Activated CD8-positive, alpha-beta memory T cell treated with anti-CD3 and anti-CD28 coated beads, Interleukin-2, amount 10 ng/mL, durations not matched to agents 7 days and 5 days (primary cell): Measurements from ENCODE around the gene TATDN2. TPM values are rescaled to one million over a fixed set of nuclear protein-coding genes. Genes with fewer than 3 reads are reported as not detected.

Source experiments
- ATAC-seq: fragments of 150-1000 bp; cut with Tn5 transposase; one replicate; pipeline ENCODE4 v1.10.0; 2021; ENCODE audit warnings: moderate library complexity
- CTCF ChIA-PET: fragments of 350-600 bp; sonication (Branson Sonifier 250); formaldehyde crosslinking; loops from one replicate; lab custom pipeline; 2021; ENCODE audit warnings: antibody characterized with exemption; lab: Charles Lee
- DNase-seq: peaks from one replicate; pipeline ENCODE4 v3.0.0-alpha.2; 2020
- H3K27ac Mint-ChIP-seq: one replicate; pipeline ENCODE4 v1.8.0; 2021; ENCODE audit warnings: mild to moderate bottlenecking, mixed read lengths
- H3K27me3 Mint-ChIP-seq: one replicate; pipeline ENCODE4 v1.8.0; 2021; ENCODE audit warnings: mixed read lengths
- H3K36me3 Mint-ChIP-seq: one replicate; pipeline ENCODE4 v1.8.0; 2021; ENCODE audit warnings: mild to moderate bottlenecking, mixed read lengths
- H3K4me1 Mint-ChIP-seq: one replicate; pipeline ENCODE4 v1.8.0; 2021; ENCODE audit warnings: mixed read lengths
- H3K4me3 Mint-ChIP-seq: one replicate; pipeline ENCODE4 v1.8.0; 2021; ENCODE audit warnings: mild to moderate bottlenecking, moderate library complexity, mixed read lengths
- H3K9me3 Mint-ChIP-seq: one replicate; pipeline ENCODE4 v1.8.0; 2022; ENCODE audit warnings: low read depth, mixed read lengths
- total RNA-seq, 2 experiments: library from RNA; stranded (reverse); gene quantifications; one replicate each; pipeline ENCODE4 v1.2.3, GENCODE V29; 2021

The TATDN2 gene, protein sequence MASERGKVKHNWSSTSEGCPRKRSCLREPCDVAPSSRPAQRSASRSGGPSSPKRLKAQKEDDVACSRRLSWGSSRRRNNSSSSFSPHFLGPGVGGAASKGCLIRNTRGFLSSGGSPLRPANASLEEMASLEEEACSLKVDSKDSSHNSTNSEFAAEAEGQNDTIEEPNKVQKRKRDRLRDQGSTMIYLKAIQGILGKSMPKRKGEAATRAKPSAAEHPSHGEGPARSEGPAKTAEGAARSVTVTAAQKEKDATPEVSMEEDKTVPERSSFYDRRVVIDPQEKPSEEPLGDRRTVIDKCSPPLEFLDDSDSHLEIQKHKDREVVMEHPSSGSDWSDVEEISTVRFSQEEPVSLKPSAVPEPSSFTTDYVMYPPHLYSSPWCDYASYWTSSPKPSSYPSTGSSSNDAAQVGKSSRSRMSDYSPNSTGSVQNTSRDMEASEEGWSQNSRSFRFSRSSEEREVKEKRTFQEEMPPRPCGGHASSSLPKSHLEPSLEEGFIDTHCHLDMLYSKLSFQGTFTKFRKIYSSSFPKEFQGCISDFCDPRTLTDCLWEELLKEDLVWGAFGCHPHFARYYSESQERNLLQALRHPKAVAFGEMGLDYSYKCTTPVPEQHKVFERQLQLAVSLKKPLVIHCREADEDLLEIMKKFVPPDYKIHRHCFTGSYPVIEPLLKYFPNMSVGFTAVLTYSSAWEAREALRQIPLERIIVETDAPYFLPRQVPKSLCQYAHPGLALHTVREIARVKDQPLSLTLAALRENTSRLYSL
- total RNA-seq, result 10 to 100 TPM; 60.2 to 67.1 TPM

DNA sequence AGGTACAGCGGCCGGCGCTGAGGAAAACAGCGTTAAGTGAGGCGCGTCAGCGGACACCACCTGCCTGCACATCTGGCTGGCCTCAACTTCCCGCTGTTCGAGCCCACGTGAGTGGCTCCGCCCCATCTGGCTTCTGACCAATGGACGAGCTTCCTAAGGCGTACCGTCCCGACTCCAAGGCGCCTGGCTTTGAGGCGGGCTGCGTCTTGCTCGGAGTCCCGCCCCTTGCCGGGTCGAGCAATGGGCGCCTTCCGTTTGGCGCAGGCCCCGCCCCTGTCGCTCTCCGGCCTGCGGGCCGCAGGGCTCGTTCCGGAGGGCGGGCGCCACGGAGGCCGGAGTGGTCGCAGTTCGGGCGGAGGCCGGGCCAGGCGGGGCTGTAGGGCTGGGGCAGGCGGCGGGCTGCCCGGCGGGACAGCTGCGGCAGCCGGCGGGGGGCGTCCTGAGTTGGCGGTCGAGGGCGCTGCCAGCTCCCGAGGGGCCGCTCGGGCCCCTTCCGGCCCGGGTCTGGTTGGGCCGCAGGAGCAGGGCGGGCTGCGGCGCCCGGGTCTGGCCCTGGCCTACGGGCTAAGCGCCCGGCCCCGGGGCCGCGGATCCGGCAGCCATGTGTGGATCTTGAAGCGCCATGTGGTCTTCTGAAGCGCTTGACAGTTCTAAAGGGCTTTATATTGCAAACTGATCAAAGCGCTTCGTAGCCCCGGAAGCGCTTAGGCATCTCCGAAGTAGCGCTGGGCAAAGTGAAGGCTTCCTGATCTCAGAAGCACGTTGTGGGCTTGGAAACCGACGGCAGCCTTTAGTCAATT lies at the start of gene TATDN2:
TSS of gene TATDN2 (plus strand) at position 276 of the 800 bp plus-strand sequence. CDS start 742 bp downstream, outside the sequence.
- peak; percentile 96 for ATAC-seq
- no peaks in the 10 kb centered on the region for H3K27me3 Mint-ChIP-seq
- H3K27ac Mint-ChIP-seq, result peak within 1 kb of the TSS; percentile 96
- H3K4me1 Mint-ChIP-seq, result peaks cover 48% of the 10 kb centered on the region
- H3K9me3 Mint-ChIP-seq, result peaks cover 16% of the 10 kb centered on the region
- CTCF ChIA-PET, result interaction anchor here (0.7 to 2.0 kb wide), 12 partner anchors 10 to 315 kb away, joined by 3 to 12 read pairs (median 4); partner anchors contain the start of genes CRELD1 and SEC13
- DNase-seq, result peak; percentile 98
- peak within 1 kb of the TSS; percentile 98 for H3K4me3 Mint-ChIP-seq
- peaks cover 61% of the 10 kb centered on the region for H3K36me3 Mint-ChIP-seq

DNA sequence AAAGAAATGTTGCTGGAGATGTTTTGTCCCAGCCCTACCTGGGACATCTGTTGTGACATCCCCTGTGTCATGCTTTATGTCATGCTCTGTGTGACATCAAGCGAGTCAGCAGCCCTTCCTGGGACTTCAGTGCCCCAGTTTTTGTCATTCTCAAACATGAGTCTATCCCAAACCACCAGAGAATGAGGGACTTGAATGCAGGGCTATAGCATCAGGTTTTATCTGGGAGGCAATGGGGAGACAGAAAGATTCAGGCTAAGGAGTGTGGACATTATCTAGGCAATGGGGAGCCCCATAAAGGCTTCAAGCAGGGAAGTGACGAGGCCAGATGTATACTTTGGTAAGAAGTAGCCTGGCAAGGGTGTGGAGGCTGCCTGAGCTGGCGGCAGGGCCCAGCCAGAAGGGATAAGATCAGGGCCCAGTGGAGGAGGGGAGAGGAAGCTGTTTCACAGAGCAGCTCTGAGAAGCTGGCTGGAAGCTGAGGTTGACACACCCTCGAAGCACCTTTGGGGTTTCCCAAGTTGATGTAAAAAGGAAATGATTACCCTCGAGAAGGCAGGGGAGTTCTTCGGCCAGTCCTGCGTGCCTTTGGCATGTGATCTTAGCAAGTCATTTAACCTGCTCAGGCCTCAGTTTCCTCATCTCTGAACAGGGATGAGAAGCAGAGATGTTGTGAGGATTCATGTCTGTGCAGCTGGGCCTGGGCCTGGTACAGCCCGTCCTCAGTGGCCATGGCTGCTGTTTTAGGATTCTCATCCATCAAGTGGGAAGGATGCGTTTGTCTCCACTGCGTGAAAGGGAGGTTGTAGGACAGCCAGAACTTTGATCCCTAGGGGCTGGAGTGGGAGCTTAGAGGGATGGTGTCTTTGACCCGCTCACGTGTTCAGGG lies 49.3 kb upstream of the TATDN2 start:
- H3K27ac Mint-ChIP-seq, result peak overlapping the region; percentile 94
- ATAC-seq (peak; percentile 85), DNase-seq (peak; percentile 88)
- H3K4me3 Mint-ChIP-seq, result peak overlapping the region; percentile 20
- no peaks in the 10 kb centered on the region for H3K9me3 Mint-ChIP-seq
- H3K4me1 Mint-ChIP-seq, result peaks cover 78% of the 10 kb centered on the region
- peaks cover 5% of the 10 kb centered on the region for H3K36me3 Mint-ChIP-seq
- H3K27me3 Mint-ChIP-seq, result no peaks in the 10 kb centered on the region
- CTCF ChIA-PET, result interaction anchor here (0.8 to 2.0 kb wide), 7 partner anchors 12 to 55 kb away, joined by 3 to 9 read pairs (median 3); no protein-coding TSS in a partner anchor

DNA sequence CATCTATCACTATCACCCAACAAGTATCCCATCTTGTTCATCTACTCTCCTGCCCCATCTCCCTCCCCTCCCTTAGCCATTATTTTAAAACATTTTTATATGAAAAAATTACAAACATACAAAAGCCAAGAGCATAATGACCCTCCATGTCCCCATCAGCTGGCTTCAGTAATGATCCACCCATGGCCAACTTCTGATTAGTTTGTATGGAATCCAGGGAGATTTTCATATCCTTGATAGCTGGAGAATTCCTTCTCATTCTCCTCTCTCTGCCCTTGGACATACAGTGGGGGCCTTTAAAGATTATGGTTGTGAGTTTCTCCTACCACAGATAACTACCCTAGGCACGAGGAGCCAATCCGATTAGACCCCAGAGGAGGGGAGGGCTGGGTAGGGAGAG lies 43.3 kb upstream of the TATDN2 start:
- no peak overlapping the region for H3K4me3 Mint-ChIP-seq
- H3K36me3 Mint-ChIP-seq, result peaks cover 5% of the 10 kb centered on the region
- DNase-seq (no peak), ATAC-seq (no peak)
- no peaks in the 10 kb centered on the region for H3K27me3 Mint-ChIP-seq
- no peak overlapping the region for H3K27ac Mint-ChIP-seq
- no peaks in the 10 kb centered on the region for H3K9me3 Mint-ChIP-seq
- H3K4me1 Mint-ChIP-seq, result peaks cover 38% of the 10 kb centered on the region
- CTCF ChIA-PET, result interaction anchor here (0.9 to 2.3 kb wide), 4 partner anchors 8 to 57 kb away, joined by 3 to 11 read pairs (median 3); no protein-coding TSS in a partner anchor

DNA sequence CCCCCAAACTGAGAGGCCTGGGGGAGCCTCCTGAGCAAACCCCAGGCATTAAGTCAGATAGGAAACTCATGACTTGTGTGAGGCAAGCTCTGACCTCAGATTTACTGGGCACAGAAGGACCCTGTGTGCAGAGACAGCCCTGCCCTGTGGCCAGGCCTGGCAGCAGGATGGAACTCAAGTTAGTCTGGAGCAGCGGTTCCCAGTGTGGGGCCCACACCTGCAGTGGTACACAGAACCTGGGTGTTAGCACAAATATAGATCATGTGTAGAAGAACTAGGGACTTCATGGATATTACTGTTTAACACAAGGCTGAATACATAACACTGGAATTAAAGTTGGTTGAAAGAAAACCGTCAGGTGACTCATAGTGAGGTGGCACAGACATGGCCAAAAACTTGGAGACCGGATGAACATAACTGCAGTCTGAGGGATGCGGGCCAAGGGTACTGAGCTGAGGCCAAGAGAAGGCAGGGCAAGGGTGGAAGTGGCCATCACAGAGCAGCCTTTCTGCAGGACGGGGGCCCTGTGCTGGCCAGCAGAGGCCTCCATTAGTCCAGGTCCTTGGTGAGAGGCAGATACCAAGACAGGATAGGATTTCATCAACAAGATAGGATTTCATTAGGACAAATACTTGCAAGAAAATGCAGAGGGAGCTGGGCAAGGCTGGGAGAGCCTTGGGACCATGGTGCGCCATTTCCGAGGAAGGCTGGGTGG lies 42.7 kb upstream of the TATDN2 start:
- Mint-ChIP-seq H3K27me3 (no peaks in the 10 kb centered on the region), H3K4me3 (no peak overlapping the region), H3K27ac (no peak overlapping the region), H3K4me1 (peaks cover 34% of the 10 kb centered on the region), H3K36me3 (peaks cover 5% of the 10 kb centered on the region), H3K9me3 (no peaks in the 10 kb centered on the region)
- no peak for DNase-seq
- no peak for ATAC-seq
- CTCF ChIA-PET, result interaction anchor here (0.9 to 2.3 kb wide), 2 partner anchors 12 to 57 kb away, joined by 3 to 11 read pairs; no protein-coding TSS in a partner anchor

DNA sequence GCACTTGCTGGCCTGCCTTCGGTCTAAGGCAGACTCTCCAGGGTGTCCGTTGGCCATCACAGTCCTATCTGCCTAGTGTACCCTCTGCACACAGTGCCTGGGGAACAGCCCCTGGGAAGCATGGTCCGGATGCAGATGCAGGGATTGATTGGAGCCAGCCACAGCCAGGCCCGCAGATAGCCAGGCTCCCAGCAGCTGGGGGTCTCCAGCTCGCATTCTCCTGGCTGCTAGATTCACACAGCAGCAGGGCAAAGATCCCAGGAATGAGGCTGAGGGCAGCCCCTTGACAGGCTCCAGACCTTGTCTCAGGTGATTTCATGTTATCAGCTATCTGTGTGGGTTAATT lies 42.1 kb upstream of the TATDN2 start:
- H3K9me3 Mint-ChIP-seq, result no peaks in the 10 kb centered on the region
- peaks cover 5% of the 10 kb centered on the region for H3K36me3 Mint-ChIP-seq
- DNase-seq (no peak), ATAC-seq (no peak)
- H3K4me3 Mint-ChIP-seq, result no peak overlapping the region
- no peaks in the 10 kb centered on the region for H3K27me3 Mint-ChIP-seq
- H3K4me1 Mint-ChIP-seq, result peaks cover 30% of the 10 kb centered on the region
- CTCF ChIA-PET, result no interaction called here
- no peak overlapping the region for H3K27ac Mint-ChIP-seq

DNA sequence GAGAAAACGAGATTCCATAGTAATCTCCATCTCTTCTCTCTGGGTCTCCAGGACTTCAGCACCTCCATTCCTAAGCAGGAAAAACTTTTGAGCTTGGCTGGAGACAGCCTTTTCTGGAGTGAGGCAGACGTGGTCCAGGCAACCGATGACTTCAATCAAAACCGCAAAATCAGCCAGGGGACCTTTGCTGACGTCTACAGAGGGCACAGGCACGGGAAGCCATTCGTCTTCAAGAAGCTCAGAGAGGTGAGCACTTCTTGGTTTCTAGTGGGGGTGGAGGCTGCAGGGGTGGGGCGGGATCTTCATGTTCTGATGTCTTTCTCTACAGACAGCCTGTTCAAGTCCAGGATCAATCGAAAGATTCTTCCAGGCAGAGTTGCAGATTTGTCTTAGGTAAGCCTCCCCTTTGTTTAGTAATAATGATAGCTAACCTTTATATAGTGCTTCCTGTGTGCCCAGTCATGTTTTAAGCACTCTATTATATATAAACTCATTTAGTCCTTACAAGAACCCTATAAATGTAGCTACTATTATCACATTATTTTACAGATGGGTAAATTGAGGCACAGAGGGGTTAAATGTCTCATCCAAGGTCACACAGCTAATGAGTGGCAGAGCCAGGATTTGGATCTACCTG lies 35.0 kb upstream of the TATDN2 start:
- no peak overlapping the region for H3K27ac Mint-ChIP-seq
- peaks cover 5% of the 10 kb centered on the region for H3K9me3 Mint-ChIP-seq
- H3K4me3 Mint-ChIP-seq, result no peak overlapping the region
- ATAC-seq (peak; percentile 55), DNase-seq (no peak)
- peaks cover 7% of the 10 kb centered on the region for H3K4me1 Mint-ChIP-seq
- CTCF ChIA-PET, result interaction anchor here (0.7 to 2.2 kb wide), 8 partner anchors 9 to 50 kb away, joined by 3 to 9 read pairs (median 5); no protein-coding TSS in a partner anchor
- H3K27me3 Mint-ChIP-seq, result no peaks in the 10 kb centered on the region
- H3K36me3 Mint-ChIP-seq, result peaks cover 13% of the 10 kb centered on the region

DNA sequence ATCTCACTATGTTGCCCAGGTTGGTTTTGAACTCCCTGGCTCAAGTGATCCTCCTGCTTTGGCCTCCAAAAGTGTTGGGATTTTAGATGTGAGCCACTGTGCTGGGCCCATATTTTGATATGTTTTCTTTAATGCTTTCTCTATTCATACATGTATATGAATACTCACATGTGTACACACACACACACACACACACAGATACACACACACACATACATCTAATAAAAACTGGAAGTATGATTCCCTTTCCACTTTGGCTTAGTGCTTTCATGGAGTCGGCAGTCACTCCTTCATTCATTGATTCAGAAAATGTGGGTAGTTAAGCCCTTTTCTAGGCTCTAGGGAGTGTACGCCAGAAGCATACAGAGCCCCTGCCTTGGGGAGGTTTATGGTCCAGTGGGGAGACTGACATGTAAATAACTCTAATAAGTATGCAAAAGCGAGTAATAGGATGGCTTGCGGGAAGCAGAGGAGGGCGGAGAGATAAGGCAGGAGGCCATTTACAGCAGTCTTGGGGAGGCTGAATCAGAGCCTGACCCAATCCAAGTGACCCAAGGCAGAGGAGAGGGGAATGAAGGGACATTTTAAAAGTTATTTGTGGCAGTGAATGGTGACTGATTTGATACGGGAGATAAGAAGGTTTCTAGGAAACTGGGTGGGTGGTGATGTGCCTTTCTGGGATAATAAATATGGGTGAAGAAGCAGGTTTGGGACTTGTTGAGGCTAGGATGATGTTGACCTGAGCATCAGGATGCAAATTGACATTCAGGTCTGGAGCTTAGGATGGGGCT lies 32.5 kb upstream of the TATDN2 start:
- Mint-ChIP-seq H3K4me1 (peaks cover 19% of the 10 kb centered on the region), H3K27me3 (no peaks in the 10 kb centered on the region), H3K9me3 (peaks cover 5% of the 10 kb centered on the region), H3K36me3 (peaks cover 14% of the 10 kb centered on the region), H3K4me3 (no peak overlapping the region), H3K27ac (no peak overlapping the region)
- DNase-seq (no peak), ATAC-seq (no peak)
- CTCF ChIA-PET, result no interaction called here

DNA sequence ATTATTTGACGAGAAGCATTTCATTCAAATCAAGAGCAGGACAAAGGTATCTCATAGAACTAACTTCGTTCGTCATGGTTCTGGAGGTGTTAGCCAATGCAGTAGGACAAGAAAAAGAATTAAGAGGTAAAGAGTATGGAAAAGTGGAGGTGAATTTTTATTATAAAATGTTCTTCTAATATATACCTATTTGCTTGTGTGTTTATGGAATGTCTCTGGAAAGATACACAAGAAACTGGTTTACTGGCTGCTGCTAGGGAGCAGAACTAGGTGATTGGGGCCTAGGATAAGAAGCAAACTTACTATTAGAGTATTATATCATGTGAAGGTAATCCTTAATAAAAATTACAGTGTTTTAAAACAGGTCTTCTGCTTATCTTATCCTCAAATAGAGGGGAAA lies 30.9 kb upstream of the TATDN2 start:
- DNase-seq (no peak), ATAC-seq (no peak)
- Mint-ChIP-seq H3K36me3 (peaks cover 16% of the 10 kb centered on the region), H3K4me1 (peaks cover 32% of the 10 kb centered on the region), H3K27me3 (no peaks in the 10 kb centered on the region), H3K4me3 (no peak overlapping the region), H3K27ac (no peak overlapping the region), H3K9me3 (peaks cover 5% of the 10 kb centered on the region)
- CTCF ChIA-PET, result no interaction called here

DNA sequence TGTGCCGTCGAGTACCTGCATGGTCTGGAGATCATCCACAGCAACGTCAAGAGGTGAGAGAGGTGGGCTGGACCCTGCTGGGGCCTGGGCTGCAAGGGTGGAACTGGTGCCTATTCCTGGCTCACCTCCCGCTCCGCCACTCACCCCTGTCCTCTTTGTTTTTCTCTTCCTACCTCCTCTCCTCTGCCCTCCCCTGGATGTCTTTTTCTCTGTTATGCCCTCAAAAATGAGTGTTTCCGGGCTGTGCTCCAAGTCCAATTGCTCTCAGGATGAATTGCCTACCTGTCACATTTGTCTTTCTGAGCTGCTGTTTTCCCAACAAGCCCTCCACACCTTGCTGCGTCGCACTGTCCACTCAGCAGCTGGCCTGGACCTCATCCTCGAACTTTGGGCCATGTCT lies 28.5 kb upstream of the TATDN2 start:
- CTCF ChIA-PET, result interaction anchor here (1.0 to 1.8 kb wide), 3 partner anchors 16 to 101 kb away, joined by 3 to 4 read pairs (median 3); partner anchors contain the start of gene SEC13
- H3K27ac Mint-ChIP-seq, result peak overlapping the region; percentile 79

DNA sequence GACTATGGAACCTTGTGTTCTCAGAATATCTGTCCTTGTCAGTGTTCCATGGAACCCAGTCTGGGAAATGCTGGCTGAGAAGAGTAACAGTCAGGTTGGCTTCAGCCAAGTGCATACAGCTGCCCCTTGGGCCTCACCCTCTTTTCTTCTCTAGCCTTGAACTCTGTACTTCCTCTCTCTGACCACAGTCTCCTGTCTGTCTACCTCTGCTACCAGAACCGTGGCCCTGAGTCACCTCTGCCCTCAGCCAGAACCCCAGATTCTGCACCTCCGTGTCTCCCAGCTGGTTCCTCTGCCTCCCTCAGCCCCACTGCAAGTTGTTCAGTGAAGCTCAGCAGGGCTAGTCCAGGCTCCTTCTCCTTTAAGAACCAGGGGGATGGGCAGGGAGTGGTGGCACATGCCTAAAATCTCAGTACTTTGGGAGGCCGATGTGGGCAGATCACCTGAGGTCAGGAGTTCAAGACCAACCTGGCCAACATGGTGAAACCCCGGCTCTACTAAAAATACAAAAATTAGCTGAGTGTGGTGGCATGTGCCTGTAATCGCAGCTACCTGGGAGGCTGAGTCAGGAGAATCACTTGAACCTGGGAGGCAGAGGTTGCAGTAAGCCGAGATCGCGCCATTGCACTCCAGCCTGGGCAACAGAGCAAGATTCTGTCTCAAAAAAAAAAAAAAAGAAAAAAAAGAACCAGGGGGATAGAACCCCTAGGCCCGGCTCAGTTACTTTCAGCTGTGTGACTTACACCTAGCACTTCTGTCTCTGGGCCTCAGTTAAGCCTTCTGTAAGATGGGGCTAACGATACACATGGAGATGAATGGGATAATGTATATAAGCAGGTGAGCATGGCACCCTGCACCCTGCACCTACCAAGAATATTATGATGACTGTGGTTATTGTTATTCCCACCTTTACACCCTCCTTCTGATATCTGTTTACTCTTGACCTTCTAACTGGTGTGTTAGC lies 24.3 kb upstream of the TATDN2 start:
- Mint-ChIP-seq H3K4me1 (peaks cover 79% of the 10 kb centered on the region), H3K27me3 (no peaks in the 10 kb centered on the region), H3K36me3 (peaks cover 12% of the 10 kb centered on the region), H3K9me3 (no peaks in the 10 kb centered on the region), H3K27ac (peak overlapping the region; percentile 72), H3K4me3 (no peak overlapping the region)
- CTCF ChIA-PET, result interaction anchor here (0.7 to 3.2 kb wide), 16 partner anchors 10 to 278 kb away, joined by 3 to 24 read pairs (median 4); partner anchors contain the start of genes IRAK2, TATDN2 and VHL
- DNase-seq (peak; percentile 87), ATAC-seq (peak; percentile 68)

More for the DNA sequence above, 28.5 kb upstream of the TATDN2 start:
- peaks cover 22% of the 10 kb centered on the region for H3K36me3 Mint-ChIP-seq
- no peak for DNase-seq
- no peak overlapping the region for H3K4me3 Mint-ChIP-seq
- H3K4me1 Mint-ChIP-seq, result peaks cover 49% of the 10 kb centered on the region
- ATAC-seq, result no peak
- H3K9me3 Mint-ChIP-seq, result peaks cover 5% of the 10 kb centered on the region
- H3K27me3 Mint-ChIP-seq, result no peaks in the 10 kb centered on the region
